NT2/D1 (cell line): ENCODE measurements around the gene KIF13A.
"Not testable (repeated sequence)": the region's sequence is repeated elsewhere in the genome, so short reads cannot be mapped to it uniquely, and the experiment has no call there.

Experiments used
- DNase-seq: peaks from one replicate; pipeline ENCODE4 v3.0.0-alpha.2; 2011; ENCODE audit warnings: low read depth, low spot score
- H3K27me3 ChIP-seq: 2 replicates; pipeline ENCODE4 v1.6.0; 2011; ENCODE audit warnings: mild to moderate bottlenecking; ENCODE audit not compliant: insufficient read length, insufficient read depth
- H3K36me3 ChIP-seq: 2 replicates; pipeline ENCODE4 v1.6.1; 2011; ENCODE audit warnings: mild to moderate bottlenecking, low read length, mixed read lengths; ENCODE audit not compliant: insufficient read depth, insufficient read length
- H3K4me1 ChIP-seq: 2 replicates; pipeline ENCODE4 v1.5.1; 2011; ENCODE audit not compliant: insufficient read depth, insufficient read length
- H3K4me3 ChIP-seq: 2 replicates; pipeline ENCODE4 v1.5.1; 2011; ENCODE audit warnings: low read depth; ENCODE audit not compliant: insufficient read length
- H3K9ac ChIP-seq: 2 replicates; pipeline ENCODE4 v1.6.0; 2011; ENCODE audit warnings: low read depth; ENCODE audit not compliant: insufficient read length
- H3K9me3 ChIP-seq: 2 replicates; pipeline ENCODE4 v1.5.1; 2011; ENCODE audit warnings: mild to moderate bottlenecking, low read length; ENCODE audit not compliant: insufficient read depth
- SUZ12 ChIP-seq: IDR thresholded peaks from 2 replicates; pipeline ENCODE4 v1.6.1; 2011; ENCODE audit not compliant: insufficient read length, insufficient read depth; ENCODE audit errors: extremely low read depth
- YY1 ChIP-seq: IDR thresholded peaks from 2 replicates; pipeline ENCODE4 v1.6.1; 2011; ENCODE audit not compliant: insufficient read length, insufficient read depth
- ZNF274 ChIP-seq: IDR thresholded peaks from 2 replicates; pipeline ENCODE4 v1.6.1; 2011; ENCODE audit warnings: mild to moderate bottlenecking, low read depth, low read length

KIF13A gene

GRCh38 chr6:17984812-17985670, 2.4 kb downstream of the KIF13A start:
- Histone ChIP-seq H3K4me3 (no peak overlapping the region), H3K9ac (no peak overlapping the region), H3K9me3 (no peaks in the 10 kb centered on the region), H3K27me3 (peaks cover 14% of the 10 kb centered on the region), H3K36me3 (peaks cover 14% of the 10 kb centered on the region), H3K4me1 (no peaks in the 10 kb centered on the region)
- DNase-seq, result no peak
- no peak for TF ChIP-seq YY1
- no peak for TF ChIP-seq SUZ12
- no peak for TF ChIP-seq ZNF274

GRCh38 chr6:17984399-17984798, 3.0 kb downstream of the KIF13A start:
- Histone ChIP-seq H3K27me3 (peaks cover 14% of the 10 kb centered on the region), H3K4me1 (no peaks in the 10 kb centered on the region), H3K9me3 (no peaks in the 10 kb centered on the region), H3K36me3 (peaks cover 14% of the 10 kb centered on the region), H3K9ac (no peak overlapping the region), H3K4me3 (no peak overlapping the region)
- TF ChIP-seq ZNF274, result no peak
- no peak for TF ChIP-seq SUZ12
- TF ChIP-seq YY1, result no peak
- DNase-seq, result no peak

GRCh38 chr6:17983730-17984129, 3.7 kb downstream of the KIF13A start:
- H3K9ac ChIP-seq, result no peak overlapping the region
- H3K36me3 ChIP-seq, result peaks cover 17% of the 10 kb centered on the region
- no peak for DNase-seq
- H3K9me3 ChIP-seq, result no peaks in the 10 kb centered on the region
- H3K27me3 ChIP-seq, result peaks cover 8% of the 10 kb centered on the region
- H3K4me3 ChIP-seq, result no peak overlapping the region
- H3K4me1 ChIP-seq, result no peaks in the 10 kb centered on the region
- TF ChIP-seq SUZ12, result no peak

GRCh38 chr6:17980329-17980728, 7.1 kb downstream of the KIF13A start:
- H3K27me3 ChIP-seq, result no peaks in the 10 kb centered on the region
- DNase-seq, result no peak
- no peaks in the 10 kb centered on the region for H3K4me1 ChIP-seq
- peaks cover 19% of the 10 kb centered on the region for H3K36me3 ChIP-seq
- no peak overlapping the region for H3K4me3 ChIP-seq
- TF ChIP-seq YY1, result no peak
- TF ChIP-seq ZNF274, result no peak
- no peak for TF ChIP-seq SUZ12
- no peak overlapping the region for H3K9ac ChIP-seq
- H3K9me3 ChIP-seq, result no peaks in the 10 kb centered on the region

GRCh38 chr6:17979479-17979878, 8.0 kb downstream of the KIF13A start:
- Histone ChIP-seq H3K4me1 (no peaks in the 10 kb centered on the region), H3K4me3 (no peak overlapping the region), H3K27me3 (no peaks in the 10 kb centered on the region), H3K9ac (no peak overlapping the region), H3K9me3 (no peaks in the 10 kb centered on the region), H3K36me3 (peaks cover 21% of the 10 kb centered on the region)
- DNase-seq, result no peak
- TF ChIP-seq ZNF274, result no peak

- H3K4me1 ChIP-seq, H3K27me3 ChIP-seq, H3K9ac ChIP-seq, H3K36me3 ChIP-seq, H3K4me3 ChIP-seq, H3K9me3 ChIP-seq, DNase-seq: not testable (repeated sequence)
Measured at GRCh38 chr6:17976258-17976657, 11.2 kb downstream of the KIF13A start.

GRCh38 chr6:17974570-17975368, 12.7 kb downstream of the KIF13A start:
- Histone ChIP-seq H3K4me3 (no peak overlapping the region), H3K36me3 (peaks cover 7% of the 10 kb centered on the region), H3K27me3 (no peaks in the 10 kb centered on the region), H3K9ac (no peak overlapping the region), H3K9me3 (no peaks in the 10 kb centered on the region), H3K4me1 (peaks cover 2% of the 10 kb centered on the region)
- no peak for TF ChIP-seq ZNF274
- TF ChIP-seq SUZ12, result no peak
- TF ChIP-seq YY1, result no peak
- DNase-seq, result no peak
